Measurements from ENCODE around the gene OR52N2.

Gene OR52N2

GRCh38 chr11:5808500-5809121, at the start of gene OR52N2:
OR52N2 (plus strand) TSS chr11:5808924; CDS start chr11:5820336, 11,412 bp downstream.
- DNase-seq = peak; percentile 6 to 10

- no peak for DNase-seq
Observed at GRCh38 chr11:5767056-5767455, 41.7 kb upstream of the OR52N2 start.

- no peak for DNase-seq
Observed at GRCh38 chr11:5783255-5783654, 25.5 kb upstream of the OR52N2 start, which contains the start of gene OR52N5. OR52N5 (minus strand) TSS chr11:5783355; CDS start chr11:5778634, 4,721 bp downstream.

GRCh38 chr11:5791165-5791564, 17.6 kb upstream of the OR52N2 start, which contains the start of gene OR52N1:
OR52N1 (minus strand) TSS chr11:5791265; CDS start chr11:5788816, 2,449 bp downstream.
- no peak for DNase-seq

GRCh38 chr11:5796541-5796940, 12.2 kb upstream of the OR52N2 start:
- DNase-seq = no peak

- DNase-seq = no peak
Observed at GRCh38 chr11:5803982-5804381, 4.7 kb upstream of the OR52N2 start.

GRCh38 chr11:5807580-5807979, 1.1 kb upstream of the OR52N2 start:
- no peak for DNase-seq

- DNase-seq = no peak
Observed at GRCh38 chr11:5809122-5809519, 397 bp downstream of the OR52N2 start.

- no peak for DNase-seq
Observed at GRCh38 chr11:5809905-5810795, 1.4 kb downstream of the OR52N2 start.

- DNase-seq = no peak
Observed at GRCh38 chr11:5815534-5815933, 6.8 kb downstream of the OR52N2 start.

- no peak for DNase-seq
Observed at GRCh38 chr11:5818245-5818886, 9.6 kb downstream of the OR52N2 start.

GRCh38 chr11:5831196-5831829, 22.6 kb downstream of the OR52N2 start:
- no peak for DNase-seq

GRCh38 chr11:5833446-5833845, 24.7 kb downstream of the OR52N2 start:
- DNase-seq = no peak

GRCh38 chr11:5837695-5838094, 29.0 kb downstream of the OR52N2 start:
- DNase-seq = no peak

- no peak for DNase-seq
Observed at GRCh38 chr11:5841797-5842196, 33.1 kb downstream of the OR52N2 start, which contains the start of gene OR52E6. OR52E6 (minus strand) TSS chr11:5841897; CDS start chr11:5841897, 0 bp downstream.

GRCh38 chr11:5846701-5847100, 38.0 kb downstream of the OR52N2 start:
- no peak for DNase-seq

GRCh38 chr11:5847711-5848110, 39.0 kb downstream of the OR52N2 start:
- no peak for DNase-seq

GRCh38 chr11:5851002-5851401, 42.3 kb downstream of the OR52N2 start:
- no peak for DNase-seq

- no peak for DNase-seq
Observed at GRCh38 chr11:5857590-5857989, 48.9 kb downstream of the OR52N2 start, which contains the start of gene OR52E8. OR52E8 (minus strand) TSS chr11:5857690; CDS start chr11:5857690, 0 bp downstream.

- DNase-seq = no peak
Observed at GRCh38 chr11:5865826-5866225, 57.1 kb downstream of the OR52N2 start.
